ENCODE data around the gene WHRN.

Gene WHRN

DNA sequence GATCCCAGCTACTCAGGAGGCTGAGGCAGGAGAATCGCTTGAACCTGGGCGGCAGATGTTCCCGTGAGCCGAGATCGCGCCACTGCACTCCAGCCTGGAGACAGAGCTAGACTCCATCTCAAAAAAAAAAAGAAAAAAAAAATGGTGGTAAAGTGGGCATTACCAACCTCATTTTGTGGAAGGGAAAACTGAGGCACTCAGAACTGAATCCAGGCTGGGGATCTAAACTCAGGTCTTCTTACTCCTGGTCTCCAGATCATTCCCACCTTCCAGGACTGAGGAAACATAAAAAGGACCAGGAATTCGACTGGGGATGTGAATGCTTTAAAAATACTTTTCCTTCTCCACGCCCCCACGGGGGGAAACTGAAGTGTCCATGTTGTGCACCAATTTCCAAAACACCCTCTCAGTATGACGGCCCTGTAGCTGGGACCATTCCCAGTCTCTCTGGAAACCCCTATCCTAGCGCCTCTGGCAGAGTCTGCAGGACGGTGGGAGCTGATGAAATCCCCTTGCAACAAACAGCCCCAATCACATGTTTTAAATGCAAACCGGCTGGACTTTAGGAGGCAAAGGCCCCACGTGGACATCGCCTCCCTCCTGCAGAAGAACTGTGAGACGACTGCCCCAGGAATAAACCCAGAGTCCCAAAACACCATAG, 108.6 kb downstream of the WHRN start:
- DNase-seq (ENCODE audit: low spot score) = peak; percentile 30

DNA sequence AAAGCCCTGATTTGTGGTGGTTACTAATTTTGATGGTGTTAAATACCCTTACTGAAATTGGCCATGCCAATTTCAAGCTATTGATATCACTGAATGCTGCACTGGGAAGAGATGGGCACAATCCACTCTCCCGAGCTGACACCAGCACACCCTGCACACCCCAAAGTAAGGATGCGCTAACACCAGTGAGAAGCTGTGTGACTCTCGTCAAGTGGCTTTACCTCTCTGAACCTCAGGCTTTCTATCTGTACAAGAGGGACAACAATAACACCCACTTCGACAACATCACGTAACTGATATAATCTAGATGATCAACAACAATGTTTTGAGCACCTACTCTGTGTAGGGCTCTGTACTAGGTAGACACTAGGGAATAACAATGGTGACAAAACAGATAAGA, 109.5 kb downstream of the WHRN start:
- no peak for DNase-seq (ENCODE audit: low spot score)

DNA sequence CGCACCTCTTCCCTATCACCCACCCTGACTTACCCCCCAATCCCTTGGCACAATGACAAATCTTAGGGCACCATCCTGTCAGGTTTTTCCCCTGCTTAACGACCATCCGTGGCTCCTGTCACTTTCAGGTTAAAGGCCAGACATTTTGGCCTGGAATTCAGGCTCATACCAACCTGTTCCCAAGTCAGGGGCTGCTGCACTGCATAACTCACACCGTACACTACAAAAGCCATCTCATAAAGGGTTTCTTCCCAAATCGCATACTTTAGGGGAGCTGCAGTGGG, 110.0 kb downstream of the WHRN start:
- no peak for DNase-seq (ENCODE audit: low spot score)

DNA sequence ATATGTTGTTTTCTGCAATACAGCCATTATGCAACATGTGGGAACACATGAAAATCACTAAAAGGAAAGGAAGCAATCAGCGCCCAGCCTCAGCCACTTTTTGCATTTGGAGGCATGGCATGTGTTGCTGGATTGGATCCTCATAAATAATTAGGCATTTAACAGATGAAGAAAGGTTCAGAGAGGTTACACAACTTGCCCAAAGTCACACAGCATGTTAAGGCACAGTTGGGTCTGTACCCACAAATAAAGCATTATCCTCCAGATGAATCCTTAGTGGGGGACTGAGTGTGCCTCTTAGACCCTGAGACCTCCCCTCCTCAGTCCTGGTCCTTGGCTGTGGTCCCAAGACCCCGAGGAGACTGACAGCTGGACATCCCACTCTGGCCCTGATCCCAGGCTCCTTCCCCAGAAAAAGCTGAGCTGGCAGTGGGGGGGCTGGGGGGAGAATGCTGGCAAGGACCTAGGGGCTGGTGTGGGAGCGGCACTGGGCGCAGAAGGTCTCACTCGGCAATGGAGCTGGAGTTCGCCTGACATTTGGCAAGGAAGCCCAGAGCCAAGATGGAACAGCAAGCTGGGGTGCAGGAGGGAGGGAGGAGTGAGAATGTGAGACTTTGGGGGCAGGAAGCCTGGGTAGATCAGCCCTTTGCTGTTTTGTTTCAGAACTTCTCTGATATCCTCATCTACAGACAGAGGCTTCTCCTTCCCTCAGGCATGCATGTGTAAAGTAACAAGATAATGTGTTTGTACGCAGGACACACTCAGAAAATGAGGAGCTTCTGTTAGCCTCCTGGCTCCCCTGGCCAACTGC, 110.5 kb downstream of the WHRN start:
- no peak for DNase-seq (ENCODE audit: low spot score)

DNA sequence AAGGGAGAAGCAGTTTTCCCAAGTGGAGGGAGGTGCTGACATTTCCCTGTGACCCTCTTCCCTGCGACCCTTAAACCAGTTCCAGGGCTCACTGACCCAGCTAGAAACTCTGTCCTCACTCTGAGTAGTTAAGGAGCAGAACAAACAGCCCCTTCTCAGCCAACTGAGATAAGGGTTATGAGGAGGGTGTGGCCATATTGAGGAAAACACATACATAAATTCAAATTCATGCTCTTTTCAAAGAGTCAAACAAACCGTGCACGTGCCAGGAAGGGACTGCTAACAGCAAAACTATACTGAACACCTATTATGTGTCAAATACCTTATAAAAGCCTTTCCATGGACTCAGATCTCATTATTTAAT, 112.5 kb downstream of the WHRN start:
- no peak for DNase-seq (ENCODE audit: low spot score)

DNA sequence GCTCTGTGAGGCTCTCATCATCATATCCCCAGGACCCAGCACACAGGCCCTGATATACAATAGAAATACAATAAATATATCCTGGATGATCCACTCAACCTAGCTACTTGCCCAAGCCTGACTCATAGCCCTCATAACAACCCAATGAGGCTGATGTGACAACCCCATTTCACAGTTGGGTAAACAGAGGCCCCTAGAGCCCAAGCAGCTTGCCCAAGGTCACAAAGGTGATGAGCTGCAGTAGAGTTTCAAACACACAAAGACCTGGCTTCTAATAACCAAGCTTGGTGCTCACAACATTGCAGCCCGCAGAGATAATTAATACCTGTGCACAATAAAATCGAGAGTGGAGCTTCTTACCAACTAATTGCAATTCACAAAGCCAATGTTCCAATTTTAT, 114.3 kb downstream of the WHRN start:
- no peak for DNase-seq (ENCODE audit: low spot score)

DNA sequence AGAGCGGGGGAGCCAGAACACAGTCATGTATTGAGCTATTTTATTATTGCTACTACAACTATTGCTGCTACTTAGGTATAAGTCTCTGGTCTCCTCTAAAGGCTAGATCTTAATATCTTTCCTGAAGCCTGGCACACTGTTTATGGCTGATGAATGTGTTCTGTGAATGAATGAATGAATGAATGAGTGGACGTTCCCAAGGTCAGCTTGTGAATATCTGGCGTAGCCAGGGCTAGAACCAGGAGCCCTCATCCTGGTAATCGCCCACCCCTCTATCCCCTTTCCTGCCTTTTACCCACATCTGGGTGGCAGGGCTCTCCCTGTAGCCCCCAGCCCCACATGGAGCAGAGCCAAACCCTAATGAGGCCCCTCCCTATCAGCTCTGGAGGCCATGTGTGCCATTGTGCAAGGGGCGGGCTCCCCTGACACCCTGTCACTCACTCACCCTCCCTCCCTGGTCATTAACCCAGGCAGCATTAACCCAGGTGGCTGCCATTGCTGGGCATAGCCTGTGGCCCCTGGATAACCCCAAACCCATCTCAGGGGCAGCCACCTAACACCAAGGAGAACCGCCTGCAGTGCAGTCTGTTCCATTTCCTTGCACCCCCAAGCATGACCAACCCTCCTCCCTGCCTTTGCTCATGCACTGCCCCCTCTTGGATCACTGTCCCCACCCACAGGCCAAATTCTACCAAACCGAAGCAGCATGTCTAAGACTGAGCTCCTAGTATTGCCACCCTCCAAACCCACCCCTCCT, 115.5 kb downstream of the WHRN start:
- no peak for DNase-seq (ENCODE audit: low spot score)

DNA sequence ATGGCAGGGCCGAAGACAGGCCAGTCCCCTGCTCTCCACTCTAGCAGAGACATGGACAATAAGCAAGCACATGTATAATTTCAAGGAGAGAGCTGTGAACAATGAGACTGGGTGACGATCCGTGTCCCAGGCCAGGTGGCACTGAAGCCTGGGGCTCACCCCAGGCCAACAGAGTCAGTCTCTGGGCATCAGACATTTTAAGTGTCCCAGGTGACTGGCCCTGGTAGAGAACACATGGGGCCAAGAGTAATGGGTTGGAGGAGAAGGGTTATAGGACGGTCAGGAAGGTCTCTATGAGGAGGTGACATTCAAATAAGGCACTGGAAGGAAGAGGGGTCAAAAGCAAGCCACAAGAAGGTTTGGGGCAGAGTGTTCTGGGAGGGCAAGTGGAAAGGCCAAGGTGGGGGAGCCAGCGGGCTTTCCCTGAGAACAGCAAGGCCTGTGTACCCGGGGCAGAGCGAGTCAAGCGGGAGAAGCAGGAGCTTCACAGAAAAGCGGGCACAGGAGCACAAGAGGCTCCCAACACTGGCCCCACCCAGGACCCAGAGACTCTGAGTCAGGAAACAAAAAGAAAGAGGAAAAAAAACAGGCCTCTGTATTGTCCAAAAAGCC, 116.4 kb downstream of the WHRN start:
- DNase-seq (ENCODE audit: low spot score) = no peak

DNA sequence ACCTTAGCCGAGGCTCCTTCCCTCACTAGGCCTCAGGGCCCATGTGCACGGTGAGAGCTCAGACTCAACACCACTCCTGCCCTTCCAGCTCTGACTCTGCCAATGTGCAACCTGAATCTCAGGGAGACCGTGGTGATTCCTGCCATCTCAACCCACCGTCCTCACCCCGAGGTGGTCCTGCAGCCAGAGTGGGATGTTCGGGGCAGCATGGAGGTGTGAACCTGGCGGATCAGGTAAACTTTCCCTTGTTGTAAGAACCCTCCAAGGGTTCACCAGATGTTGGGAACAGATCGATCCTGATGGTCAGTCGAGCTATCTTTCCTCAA, 117.0 kb downstream of the WHRN start:
- DNase-seq (ENCODE audit: low spot score) = no peak

DNA sequence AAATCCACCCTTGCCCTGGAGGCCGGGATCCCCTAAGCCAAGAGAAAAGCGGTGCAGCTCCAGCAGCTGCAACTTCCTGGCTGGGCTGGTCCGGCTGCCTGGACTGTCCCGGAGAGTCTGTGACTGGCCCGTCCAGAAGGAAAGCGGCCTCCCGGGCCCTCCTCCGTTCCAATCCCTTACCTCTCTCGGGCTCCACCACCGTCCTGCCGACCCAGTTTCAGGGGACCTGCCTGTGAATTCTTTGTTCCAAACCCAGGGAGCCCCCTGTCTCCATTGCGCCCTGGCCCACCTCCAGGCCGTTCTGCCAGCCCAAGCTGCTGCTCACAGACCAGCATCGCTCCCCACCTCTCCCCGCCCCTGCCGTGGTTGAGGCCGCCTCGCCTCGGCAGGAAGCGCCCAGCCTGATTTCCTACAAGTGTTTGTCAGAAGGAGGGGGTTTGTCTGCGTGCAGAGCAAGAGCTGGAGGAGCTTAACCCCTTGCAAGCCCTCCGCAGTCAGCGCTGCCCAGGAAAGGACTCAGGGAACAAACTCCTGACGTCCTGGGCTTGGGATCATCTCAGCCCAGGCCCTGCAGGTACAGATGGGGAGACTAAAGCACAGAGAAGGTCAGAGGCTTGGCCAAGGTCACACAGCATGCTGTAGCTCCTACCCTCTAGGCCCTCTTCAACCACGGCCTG, 117.5 kb downstream of the WHRN start, which contains the start of gene AKNA:
TSS of gene AKNA (minus strand) at position 303 of the 677 bp plus-strand sequence. CDS start 6,649 bp downstream, outside the sequence.
- peak; percentile 62 for DNase-seq (ENCODE audit: low spot score)

DNA sequence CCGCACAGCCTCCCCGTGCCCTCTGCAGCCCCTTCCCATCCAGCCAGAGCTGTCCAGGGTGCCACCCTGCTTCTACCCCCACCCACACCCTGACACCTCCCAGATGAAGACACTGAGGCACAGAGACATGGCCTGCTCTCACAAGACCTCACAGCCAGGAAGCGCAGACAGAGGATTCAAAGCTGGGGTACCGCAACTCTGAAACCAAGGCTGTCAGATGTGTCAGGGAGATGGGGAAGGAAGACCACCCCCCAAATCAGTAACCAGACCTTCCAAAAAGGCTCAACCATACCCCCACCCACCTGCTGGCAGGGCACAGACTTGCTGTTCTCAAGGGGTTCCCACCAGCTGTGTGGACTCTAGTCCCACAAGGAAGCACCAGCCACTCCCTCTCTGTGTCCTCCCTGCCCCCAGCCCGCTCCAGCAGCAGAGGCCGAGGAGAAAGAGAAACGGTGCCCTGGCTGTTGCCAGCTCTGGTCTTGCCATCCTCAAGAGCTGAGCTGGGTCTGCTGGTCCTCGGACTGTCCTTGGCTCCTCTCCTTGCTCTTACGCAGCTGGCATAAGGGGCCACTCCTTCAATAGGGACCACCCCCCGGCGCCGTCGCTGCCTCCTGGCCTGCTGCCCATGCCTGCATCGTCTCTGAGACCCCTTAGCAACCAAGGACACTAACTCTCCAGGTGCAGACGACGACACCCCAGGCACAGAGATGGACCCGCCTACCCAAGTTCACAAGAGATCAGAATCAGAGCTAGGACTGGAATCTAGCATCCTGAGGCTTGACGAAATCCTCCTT, 118.2 kb downstream of the WHRN start:
- no peak for DNase-seq (ENCODE audit: low spot score)

DNA sequence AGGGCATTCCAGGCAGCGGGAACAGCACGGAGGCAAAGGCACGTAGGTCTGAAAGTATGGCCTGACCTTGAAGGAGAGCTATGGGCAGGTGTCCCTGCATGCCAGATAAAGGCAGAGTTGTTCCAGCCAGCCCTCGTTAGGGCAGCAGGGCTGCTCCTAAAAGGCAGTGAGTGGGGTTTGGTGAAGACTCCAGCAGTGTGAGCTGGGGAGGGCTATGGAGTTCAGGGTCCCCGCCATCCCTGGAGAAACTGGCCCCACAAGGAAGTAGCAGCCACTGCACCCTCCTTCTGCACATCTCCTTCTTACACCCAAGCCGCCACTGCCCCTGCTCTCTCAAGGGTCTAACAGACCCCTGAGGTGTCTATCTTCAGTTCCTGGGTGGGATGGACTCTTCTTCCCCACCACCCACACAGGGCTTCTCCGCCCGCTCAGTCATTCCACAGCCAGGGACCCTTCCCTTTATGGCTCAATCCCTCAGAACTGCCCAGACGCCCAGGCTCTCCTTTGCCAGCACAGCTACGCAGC, 118.8 kb downstream of the WHRN start:
- DNase-seq (ENCODE audit: low spot score) = no peak

DNA sequence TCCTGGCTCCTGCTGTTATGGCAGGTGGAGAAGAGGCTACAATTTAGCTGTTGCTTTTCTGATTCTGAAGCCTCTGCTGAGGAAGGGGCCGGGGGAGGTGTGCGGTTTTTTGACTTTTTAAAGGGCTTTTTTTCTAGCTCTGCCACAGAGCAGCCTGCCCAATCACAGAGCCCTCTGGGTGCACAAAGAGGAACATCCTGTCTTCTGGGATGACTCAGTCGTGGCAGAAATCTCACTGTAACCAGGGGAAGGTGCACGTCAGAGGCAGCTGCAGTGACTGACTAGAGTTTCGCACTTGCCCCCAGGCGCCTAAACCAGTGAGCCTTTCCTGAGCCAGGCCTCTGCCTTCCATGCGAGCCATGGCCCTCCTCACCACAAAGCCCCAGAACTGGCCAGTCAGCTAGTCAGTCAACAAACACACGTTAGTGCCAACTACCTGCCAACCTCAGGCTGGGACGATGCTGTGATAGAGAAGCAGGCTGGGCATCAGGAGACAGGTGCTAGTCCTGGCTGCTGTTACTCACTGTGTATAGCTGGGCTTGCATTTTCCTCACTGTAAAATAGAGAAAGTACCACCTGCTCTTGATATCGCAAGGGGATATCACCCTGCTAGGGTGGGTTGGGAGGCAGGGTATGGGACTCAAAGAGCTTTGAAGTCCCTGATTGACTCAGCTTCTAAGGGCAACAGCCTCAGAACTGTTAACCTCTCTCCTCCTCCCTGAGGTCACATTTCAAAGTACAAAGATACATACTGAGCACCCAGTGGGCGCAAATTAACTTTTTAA, 119.7 kb downstream of the WHRN start:
- peak; percentile 76 for DNase-seq (ENCODE audit: low spot score)

DNA sequence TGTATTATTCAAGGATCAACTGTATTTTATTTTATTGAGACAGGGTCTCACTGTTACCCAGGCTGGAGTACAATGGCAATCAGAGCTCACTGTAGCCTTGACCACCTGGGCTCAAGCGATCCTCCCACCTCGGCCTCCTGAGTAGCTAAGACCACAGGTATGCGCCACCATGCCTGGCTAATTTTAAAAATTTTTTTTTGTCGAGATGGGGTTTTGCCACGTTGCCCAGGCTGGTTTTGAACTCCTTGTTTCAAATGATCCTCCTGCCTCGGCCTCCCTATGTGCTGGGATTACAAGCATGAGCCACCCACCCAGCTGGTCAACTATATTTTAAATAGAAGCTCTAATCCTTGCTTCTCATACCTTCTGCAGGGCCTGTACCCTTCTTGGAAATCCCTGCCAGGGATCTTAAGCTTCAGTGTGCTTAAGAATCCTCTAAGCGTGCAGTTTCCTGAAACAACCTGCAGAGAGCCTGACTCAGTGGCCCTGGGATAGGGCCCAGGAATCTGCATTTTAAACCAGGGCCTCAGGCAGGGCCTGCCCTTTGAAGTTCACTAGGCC, 120.4 kb downstream of the WHRN start:
- no peak for DNase-seq (ENCODE audit: low spot score)

DNA sequence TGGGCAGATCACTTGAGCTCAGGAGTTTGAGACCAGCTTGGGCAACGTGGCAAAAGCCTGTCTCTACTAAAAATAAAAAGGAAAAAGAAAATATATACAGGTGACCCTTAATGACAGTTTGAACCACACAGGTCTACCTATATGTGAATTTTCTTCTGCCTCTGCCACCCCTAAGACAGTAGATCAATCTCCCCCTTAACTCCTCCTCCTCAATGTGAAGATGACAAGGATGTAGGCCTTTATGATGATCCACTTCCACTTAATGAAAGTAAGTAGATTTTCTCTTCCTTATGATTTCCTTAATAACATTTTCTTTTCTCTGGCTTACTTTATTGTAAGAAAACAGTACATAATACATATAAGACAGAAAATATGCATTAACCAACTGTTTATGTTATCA, 120.9 kb downstream of the WHRN start:
- DNase-seq (ENCODE audit: low spot score) = no peak

DNA sequence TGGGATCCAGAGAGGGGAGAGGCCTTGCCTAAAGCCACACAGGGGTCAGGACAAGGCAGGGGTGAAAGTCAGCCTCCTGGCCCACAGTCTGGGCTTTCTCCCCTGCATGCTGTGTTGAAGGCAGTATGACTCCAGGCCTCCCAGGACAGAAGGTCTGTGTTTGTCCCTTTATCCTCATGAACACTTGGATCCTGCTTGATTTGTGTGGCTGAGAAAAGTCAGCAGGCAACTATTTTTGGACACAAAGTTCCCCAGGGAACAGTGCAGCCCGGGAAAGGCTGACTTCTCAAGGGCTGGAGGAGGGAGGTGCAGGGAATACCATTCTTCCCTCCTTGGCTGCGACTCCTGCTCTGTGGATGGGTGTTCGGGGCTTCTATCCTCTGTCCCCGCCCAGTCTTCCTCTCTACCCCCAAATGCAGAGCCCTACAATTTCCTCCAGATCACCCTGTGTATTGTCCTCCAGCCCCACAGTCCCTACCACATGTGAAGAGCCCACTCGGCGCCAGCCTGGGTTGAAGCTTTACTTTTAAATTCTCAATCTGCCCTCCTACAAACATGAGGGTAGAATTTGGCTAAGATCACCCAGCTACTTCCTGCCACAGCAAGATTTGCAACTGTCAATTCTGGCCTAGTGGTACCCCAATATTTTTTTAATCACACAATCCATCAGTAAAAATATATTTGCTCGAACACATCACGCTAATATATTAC, 121.6 kb downstream of the WHRN start:
- no peak for DNase-seq (ENCODE audit: low spot score)

DNA sequence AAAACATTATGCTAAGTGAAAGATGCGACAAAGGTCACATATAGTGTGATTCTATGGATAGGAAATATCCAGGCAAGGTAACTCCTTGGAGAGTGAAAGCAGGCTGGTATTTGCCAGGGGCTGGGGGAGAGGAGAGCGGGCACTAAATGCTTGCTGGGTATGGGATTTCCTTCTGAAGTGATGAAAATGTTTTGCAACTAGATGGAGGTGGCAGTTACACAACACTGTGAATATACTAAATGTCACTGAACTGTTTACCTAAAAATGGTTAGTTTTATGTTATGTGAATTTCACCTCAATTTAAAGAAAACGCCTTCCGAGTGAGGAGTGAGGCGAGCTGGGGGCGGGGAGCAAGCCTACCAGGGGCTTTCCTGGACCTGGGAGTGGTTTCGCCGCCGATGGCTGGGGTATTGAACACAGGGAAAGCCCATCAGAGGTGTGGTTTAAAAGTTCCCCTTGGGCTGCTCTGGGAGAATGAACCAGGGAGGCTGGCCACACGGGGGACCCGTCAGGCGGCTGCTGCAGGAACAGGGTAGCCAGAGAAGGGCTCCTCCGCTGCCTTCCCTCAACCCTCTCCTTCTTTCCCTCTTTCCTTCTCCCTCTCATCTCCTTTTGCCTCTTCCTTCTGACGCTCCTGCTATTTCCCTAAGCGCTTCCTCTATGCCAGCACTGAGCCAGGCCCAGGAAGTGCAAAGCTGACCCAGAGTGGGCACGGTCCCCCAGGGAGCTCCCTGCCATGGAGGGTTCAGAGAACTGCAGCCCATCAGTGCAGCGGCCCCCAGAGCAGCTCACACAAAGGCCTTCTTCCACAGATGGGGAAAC, 122.4 kb downstream of the WHRN start:
- no peak for DNase-seq (ENCODE audit: low spot score)

DNA sequence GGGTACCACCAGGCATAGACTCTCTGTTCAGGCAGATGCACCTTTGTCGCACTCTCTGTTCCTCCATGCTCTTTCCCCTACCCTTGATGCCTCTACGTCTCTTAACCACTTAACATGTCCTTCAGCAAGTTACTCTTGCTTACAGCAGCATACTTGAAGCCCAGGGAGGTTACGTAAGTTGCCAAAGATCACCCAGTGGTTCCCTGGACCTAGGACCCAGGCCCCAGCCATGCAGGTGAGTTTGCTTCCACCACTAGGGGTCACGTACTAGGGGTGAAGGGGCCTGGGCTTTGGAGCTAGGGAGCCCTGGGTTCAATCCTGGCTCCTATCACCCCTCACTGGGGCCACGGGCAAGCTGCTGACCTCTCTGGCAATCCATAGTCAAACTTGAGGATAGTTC, 126.4 kb downstream of the WHRN start:
- no peak for DNase-seq (ENCODE audit: low spot score)

DNA sequence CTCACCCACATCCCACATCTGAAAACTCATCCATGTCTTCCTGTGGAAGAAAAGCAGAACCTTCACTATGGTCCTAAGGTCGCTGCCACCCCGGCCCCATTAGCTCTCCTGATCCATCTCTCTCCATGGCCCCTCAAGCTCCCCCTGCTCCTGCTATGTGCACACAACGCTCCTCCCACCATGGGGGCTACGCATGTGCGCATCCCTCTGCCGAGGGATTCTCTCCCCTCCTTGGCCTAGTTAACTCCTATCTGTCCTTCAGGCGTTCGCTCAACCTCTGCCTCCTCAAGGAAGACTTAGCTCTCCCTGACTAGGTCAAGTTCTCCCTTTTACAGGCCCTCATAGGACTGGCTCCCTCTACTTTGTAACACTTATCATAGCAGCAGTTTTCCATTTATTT, 127.3 kb downstream of the WHRN start:
- no peak for DNase-seq (ENCODE audit: low spot score)

Data from AG08396 (cell line).